GM21367 (cell line): ENCODE results near the gene SATB1.
A peak's percentile ranks its signal among the peaks of the same experiment; 100 is the strongest.

Source experiments
- ATAC-seq: cut with Tn5 transposase; IDR thresholded peaks from one replicate; pipeline ENCODE4 v1.9.1; 2021; ENCODE audit not compliant: unreplicated experiment

The SATB1 gene

GRCh38 chr3:18432752-18433151 is 7.6 kb upstream of the SATB1 start:
- ATAC-seq: no peak

DNA sequence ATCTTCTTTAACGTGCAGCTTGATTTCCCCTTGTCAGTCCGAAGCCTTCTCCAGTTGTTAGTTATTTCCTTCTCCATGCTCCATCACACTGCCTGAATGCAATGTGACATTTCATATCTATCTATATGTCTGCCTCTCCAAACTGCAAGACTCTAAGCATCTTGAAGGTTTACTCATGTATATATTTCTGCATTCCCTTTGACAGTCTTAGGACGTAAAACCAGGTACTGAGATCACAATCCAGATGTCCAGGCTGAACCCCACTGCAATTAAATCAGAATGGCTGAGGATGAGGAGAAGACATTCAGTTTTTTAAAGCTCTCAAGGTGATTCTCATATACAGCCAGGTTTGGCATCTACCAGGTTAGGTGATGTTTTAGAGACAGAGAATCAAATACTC is 6.1 kb upstream of the SATB1 start:
- no peak for ATAC-seq

GRCh38 chr3:18428991-18429745 is 4.0 kb upstream of the SATB1 start:
- ATAC-seq: no peak

DNA sequence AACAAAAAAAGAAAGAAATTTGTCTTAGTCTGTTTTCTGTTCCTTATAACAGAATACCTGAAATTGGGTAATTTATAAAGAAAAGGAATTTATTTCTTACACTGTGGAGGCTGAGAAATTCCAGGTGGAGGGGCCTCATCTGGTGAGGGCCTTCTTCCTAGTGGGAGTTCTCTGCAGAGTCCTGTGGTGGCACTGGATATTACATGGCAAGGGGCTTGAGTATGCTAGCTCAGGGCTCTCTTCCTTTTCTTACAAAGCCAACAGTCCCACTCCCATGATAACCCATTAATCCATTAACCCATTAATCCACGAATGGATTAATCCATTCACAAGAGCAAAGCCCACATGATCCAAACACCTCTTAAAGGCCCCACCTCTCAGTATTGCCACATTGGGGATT is 2.9 kb upstream of the SATB1 start:
- no peak for ATAC-seq

DNA sequence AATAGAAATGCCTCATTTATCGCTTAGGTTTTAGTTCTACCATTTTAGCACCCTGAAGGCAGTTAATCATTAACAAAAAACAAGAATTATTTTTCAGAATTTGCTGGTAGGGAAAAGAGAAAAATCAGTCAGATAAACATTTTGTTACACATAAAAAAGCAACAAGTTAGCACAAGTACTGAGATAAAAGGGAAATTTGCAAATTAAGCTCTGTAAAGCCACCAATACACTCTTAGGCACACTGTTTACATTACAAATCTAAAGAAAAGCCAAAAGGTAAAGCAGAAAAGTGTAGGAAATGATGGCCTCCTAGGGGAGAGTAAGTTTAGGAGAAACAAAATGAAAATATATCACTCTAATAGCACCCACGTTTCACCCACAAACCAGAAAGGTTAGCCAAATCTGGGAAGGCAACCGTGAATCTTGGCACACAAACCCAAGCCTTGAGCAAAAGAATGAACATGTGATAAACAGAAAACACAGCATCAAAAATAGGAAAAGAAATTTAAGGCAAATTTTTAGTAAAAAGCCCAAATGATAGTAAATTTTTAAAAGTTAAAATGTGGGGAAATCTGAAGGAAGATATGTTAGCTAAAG is 1.6 kb upstream of the SATB1 start:
- ATAC-seq: no peak

DNA sequence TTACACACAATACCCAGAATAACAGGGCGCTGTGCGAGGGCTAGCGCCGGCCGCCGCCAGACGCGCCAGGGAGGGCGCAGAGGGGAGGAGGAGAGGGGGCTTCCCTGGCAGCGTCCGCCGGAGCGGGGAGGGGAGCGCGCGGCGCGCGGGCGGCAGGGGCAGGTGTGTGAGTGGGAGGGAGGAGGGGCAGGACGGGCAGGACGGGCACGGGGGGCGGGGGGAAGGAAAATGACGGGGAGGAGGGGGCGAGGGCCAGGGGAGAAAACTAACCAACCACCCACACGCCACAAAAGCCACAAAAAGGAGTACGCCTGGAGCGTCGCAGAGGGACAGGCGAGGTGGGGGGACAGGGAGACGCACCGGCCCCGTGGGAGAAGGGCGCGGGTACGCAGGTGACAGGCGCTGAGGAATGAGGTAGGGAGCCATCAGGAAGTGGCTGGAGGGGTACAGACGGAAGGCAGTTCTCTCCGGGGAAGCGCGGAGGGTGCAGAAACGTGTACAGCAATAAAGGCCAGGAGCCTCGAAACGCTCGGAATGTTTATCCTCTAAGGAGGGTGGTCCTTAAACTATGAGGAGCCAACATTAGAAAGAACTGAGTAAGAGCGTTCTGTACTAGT is 610 bp upstream of the SATB1 start:
- ATAC-seq: no peak

DNA sequence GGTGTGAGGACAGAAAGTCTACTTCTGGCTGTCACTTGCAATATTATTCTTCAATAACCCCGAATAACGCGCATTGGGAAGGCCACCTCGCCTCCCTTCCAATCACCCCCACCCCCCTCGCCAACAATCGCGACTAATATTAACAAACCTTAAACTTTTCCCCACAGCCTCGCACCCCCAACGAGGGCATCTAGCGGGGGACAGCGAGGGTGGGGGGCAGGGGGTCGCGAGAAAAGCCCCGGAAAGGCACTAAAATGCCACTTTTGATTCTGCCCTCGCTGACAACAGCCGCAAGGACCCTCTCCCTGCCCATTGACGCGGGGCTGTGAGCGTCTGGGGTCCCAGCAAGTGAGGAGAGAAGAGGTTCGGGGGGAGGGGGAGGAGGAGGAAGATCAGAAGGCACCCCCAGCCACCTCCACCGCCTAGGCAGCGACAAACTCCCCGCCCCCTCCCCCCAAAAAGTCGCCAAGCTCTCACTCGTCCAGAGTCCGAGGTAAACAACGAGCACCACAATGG is 868 bp downstream of the SATB1 start:
- no peak for ATAC-seq

DNA sequence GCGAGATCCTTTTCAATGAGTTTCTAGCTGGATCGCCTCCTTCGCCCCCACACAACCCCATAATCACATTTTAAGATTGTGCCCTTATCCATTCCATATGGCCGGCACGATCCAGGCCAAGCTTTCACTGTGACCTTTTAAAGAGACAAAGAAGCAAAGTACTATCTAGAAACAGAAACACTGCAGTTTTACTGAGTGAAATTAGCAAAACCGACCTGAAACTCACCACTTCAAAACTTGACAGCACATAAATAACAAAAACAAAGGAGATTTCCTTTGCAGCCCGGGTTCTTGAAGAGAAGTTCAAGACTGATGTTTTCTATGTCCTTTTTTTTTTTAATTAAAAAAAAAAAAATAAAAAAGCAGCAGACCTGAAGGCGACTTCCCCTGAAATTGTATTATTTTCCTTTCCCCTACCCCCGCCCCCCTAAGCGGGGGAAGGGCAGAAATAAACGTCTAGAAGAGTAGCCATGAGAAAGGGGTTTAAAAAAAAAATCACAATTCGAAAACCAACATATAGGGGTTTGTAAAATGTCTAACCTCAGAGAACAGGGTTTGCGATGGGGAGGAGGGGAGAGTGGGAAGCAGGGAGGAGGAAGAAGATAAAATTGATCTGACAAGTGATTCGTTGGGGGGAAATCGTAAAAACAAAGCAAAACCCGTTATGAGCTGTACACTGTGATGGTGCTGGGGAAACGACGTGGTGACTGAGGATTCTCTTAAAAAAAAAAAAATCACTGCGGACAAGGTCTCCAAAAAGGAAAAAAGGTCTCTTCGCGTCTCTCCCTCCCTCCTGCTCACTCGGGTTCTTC is 1.5 kb downstream of the SATB1 start:
- ATAC-seq: peak; percentile 89

DNA sequence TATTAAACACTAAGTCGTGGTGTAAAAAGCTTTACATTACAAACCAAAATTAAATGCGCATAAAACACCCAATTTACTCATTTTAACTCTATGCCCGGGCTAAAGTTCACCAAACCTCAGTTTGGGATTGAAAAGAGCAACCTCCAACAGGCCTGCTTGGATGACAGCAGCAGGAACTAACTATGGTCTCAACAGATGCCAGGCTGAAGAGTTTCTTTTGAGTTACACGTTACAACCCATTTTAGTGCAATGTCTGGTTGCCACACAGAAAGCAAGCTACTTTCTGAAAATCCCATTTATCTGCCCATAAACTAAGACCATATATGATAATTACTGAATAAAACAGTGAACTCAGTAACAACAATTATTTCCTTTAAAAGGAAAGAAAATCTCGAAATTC is 2.2 kb downstream of the SATB1 start:
- ATAC-seq: no peak

- ATAC-seq: no peak
Observed at GRCh38 chr3:18420555-18420954, 4.6 kb downstream of the SATB1 start.

GRCh38 chr3:18419232-18419631 is 5.9 kb downstream of the SATB1 start:
- no peak for ATAC-seq

DNA sequence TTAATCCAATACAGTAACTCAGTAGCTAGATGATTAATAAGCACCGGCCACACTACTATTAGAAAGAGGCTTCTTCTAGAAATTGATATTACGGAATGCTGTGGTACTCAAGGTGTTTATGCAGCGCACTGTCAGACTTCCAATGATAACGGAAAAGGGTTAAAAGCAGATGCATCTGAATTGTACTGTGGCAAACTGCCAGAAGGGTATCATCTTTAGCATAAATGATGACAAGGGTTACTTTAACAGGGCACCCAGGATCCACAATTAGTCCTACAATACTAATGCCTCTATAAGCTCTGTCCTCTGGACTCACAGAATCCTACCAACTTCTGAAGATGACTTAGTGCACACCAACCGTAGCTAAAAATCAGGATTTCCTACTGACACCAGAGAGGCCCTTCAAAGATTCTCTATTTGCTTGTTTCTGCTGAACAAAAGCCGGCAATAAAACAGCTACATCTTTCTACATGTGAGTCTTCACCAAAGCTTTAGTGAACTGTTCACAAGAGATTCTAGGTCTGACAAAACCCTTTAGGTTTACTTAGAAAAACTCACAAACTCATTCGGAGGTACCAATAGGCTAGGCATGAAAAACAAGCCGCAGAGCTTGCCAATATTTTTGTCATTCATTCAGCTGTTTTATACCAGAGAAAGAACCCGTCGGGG is 7.1 kb downstream of the SATB1 start:
- ATAC-seq: no peak

DNA sequence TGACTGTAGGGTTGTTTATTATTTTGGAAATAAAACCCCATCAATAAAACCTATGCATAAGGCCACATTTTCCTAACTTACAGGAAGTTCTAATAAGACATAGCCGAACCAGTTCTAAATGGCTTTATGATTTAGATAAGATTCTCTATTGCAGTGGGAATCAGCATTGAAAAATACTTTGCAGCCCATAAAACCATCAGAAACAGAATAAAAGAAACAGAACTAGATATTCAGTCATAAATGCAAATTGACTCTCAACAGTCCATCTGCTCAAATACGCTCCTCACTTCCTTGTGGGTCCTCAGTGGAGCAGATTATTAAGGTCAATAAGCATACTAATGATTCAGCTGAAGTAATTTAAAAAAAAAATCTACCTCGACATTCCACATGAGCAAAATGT is 8.8 kb downstream of the SATB1 start:
- ATAC-seq: no peak

GRCh38 chr3:18415839-18416238 is 9.3 kb downstream of the SATB1 start:
- ATAC-seq: no peak

DNA sequence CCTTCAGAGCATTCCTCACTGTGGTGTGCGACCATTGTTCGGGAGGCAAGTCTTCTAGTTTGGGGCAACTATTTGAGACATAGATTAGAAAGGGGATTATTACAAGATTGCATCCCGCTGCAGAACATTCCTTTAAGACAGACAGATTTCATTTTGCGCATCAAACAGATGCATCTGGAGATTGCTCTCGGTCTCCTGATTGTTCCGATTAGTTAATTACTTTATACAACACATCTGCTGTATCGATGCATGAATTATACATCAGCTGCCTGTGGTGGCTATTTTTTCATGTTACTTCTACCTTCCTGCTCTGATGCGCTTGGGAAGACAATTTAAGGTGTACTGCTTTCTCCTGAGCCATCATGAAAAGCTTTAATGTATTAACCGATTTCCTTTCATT is 10.0 kb downstream of the SATB1 start:
- ATAC-seq: no peak

- ATAC-seq: no peak
Observed at GRCh38 chr3:18412684-18413083, 12.5 kb downstream of the SATB1 start.

DNA sequence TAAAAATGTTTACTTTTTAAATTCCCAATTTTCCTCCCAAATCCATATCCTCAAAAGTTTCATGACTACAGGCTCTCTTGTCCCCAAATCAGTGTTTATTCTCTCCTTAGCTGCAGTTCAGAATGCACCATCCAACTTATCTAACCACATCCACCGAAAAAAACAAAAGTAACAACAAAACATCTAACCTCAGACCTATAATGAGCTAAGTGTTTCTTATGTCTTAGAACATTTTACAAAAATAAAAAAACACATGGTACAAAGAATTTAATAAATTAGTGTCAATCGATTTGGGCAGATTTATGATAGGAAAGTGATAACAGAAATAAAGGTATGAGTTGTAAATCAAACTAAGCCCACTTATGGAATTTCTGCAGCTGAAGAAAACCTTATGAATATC is 13.6 kb downstream of the SATB1 start:
- no peak for ATAC-seq

GRCh38 chr3:18410205-18410604 is 14.9 kb downstream of the SATB1 start:
- no peak for ATAC-seq

DNA sequence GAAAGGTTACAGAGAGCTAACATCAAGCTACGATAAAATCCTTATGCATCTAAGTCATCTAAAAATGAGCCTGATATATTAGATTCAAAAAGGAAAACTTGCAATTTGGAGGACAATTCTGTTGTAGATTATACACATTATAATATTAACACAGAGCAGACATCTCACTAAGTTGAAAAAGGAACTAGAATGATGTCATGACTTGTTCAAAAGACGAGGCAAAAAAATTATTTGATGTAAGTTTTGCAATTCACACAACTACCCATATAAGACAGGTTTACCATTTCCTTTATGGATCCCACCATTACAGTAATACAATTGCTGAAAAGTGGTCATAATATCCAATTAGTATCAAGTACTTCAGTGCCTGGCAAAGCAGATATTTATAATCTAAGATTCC is 15.9 kb downstream of the SATB1 start:
- no peak for ATAC-seq

DNA sequence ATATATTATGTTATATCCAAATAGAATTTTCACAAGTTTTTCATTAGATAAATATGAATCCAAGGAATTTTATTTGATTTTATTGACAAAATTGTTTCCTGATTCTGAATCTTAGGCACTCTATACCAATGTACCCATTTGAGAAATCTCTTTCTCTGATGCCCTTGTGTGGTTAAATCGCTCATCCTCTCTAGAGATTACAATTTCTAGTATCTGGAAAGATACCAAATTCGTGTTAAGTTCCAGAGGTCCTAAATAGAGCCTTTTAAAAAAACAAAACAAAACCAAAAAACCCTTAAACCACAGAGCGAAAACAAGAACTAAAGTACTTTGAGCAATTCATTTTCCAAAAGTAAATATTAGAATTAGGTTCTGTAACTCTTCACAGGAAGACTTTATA is 20.0 kb downstream of the SATB1 start:
- ATAC-seq: no peak

- no peak for ATAC-seq
Observed at GRCh38 chr3:18403061-18403460, 22.1 kb downstream of the SATB1 start.
